NCI-H1105 treated with DMSO at 0.1 percent for 48 hours (cell line): ENCODE data around the gene LTBP4.
"Not testable (repeated sequence)": the region's sequence is repeated elsewhere in the genome, so short reads cannot be mapped to it uniquely, and the experiment has no call there.

Source experiments
- DNase-seq: peaks from one replicate; lab custom pipeline; 2025; lab: John Stamatoyannopoulos, UW

LTBP4 gene

DNA sequence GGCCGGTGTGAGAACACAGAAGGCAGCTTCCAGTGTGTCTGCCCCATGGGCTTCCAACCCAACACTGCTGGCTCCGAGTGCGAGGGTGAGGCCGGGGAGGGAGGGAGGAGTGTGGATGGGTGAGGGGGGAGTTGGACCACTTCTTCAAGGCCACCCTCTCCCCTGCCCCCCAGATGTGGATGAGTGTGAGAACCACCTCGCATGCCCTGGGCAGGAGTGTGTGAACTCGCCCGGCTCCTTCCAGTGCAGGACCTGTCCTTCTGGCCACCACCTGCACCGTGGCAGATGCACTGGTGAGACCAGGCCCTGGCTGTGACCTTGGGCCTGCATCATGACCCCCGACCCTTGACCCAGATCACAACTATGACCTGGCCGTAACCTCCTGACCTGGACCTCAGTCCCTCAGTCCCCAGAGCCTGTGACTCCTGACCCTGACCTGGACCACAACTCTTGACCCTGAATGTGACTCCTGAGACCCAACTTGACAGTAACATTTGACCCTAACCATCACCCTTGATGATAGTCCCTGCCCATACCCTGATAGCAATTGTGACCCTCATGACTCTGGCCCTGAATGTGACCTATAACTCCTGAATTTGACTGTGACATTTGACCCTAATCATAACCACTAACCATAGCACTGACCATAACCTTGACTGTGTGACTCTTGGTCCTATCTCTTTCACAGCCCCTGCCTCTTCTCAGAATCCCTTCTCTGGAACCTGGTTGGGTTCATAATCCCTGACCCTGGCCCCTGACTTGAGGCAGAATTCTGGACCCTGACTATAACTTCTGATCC lies 10.9 kb downstream of the LTBP4 start:
- no peak for DNase-seq

DNA sequence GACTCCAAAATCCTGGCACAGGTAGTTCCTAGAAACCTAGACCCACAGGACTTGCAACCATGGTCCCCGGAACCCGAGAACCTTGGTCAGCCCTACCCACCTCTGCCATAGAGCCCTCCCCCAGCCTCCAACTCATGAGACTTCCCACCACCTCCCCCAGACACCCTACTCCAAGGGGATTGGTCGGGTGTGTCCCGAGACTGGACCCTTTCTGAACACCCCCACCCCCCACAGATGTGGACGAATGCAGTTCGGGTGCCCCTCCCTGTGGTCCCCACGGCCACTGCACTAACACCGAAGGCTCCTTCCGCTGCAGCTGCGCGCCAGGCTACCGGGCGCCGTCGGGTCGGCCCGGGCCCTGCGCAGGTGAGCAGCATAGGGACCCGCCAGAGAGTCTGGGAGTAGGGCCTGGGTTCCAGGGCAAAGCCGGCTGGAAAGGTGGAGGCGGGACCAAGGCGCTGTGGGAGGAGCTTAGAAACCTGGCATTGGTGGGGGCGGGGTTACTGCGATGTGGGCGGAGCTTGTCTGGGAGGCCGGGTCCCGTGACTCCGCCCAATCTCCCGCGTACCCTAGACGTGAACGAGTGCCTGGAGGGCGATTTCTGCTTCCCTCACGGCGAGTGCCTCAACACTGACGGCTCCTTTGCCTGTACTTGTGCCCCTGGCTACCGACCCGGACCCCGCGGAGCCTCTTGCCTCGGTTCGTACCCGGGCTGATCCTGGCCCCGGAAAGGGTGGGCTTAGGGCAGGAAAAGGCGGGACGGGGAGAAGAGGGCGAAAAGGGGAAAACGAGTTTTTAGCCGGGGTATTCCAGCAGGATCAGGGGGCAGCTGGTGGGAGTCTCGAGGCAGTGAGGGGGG lies 11.9 kb downstream of the LTBP4 start:
- peak; percentile 80 for DNase-seq

DNA sequence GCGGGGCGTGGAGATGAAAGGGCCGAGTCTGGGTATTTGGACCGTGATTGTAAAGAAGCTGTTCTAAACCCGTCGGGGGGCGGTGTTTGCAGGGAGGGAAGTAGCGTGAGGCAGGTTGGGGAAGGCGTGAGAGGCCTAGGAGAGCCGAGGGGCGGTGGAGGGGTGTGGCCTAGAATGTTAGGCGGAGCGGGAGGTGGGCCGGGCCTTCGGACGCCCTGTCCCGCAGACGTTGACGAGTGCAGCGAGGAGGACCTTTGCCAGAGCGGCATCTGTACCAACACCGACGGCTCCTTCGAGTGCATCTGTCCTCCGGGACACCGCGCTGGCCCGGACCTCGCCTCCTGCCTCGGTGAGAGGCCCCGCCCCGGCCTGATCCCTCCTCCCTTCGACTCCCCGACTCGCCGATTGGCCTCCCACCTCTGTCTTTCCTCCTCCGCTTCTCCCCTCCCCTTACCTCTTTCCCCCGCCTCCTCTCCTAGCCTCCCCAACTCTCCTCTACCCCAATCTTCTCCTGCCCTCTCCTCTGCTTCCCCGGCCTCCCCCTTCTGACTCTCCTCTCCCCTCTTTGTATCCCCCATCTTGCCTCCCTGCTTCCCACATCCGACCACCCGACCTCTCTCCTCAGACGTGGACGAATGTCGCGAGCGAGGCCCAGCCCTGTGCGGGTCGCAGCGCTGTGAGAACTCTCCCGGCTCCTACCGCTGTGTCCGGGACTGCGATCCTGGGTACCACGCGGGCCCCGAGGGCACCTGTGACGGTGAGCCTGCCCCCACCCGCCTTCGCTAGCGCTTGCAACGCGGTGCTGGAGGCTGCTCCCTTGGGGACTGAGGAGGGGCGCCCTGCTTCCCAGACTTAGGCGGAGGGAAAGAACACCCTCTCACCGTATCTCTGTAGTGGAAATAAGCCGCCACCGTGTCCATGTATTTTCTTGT lies 12.8 kb downstream of the LTBP4 start:
- peak; percentile 87 for DNase-seq

DNA sequence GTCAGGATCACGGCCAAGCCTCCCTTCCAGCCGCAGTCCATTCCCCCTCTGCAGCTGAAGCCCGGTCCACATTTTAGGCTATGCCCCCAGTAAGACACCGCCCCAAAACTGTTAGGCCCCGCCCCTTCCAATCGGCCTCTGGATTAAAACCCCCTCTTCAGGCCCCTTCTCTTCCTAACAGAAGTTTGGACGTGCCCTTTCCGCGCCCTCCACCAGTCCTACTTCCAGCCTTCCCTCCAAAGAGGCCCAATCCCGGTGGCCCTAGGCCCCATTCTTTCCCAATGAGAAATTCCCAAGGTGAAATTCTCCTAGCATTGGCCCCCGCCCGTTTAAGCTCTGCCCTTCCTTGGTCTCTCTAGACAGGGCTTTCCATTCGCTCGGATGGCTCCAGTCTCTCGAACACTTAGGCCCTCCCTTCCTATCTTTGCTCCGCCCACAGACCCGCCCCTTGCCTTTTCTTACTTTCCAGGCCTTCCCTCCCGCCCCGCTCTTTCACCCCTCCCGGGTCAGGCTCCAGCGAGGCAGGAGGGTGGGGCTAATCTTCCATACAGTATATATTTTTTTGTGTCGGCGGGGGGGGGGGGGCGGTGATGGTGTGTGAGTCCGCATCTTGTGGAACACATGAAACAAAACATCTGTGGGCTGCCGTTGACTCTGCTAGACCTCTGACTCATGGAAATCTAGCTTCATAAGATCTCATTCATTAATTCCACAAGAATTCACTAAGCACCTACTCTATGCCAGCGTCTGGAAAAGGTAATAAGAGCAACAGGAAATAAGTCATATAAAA lies 13.6 kb downstream of the LTBP4 start:
- DNase-seq: peak; percentile 69

DNA sequence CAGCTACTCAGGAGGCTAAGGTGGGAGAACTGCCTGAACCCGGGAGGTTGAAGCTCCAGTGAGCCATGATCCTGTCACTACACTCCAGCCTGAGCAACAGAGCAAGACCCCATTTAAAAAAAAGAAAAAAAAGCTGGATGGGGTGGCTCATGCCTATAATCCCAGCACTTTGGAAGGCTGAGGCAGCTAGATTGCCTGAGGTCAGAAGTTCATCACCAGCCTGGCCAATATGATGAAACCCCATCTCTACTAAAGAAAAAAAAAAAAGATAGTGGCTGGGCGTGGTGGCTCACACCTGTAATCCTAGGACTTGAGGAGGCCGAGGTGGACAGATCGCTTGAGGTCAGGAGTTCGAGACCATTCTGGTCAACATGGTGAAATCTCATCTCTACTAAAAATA lies 15.0 kb downstream of the LTBP4 start:
- no peak for DNase-seq

DNA sequence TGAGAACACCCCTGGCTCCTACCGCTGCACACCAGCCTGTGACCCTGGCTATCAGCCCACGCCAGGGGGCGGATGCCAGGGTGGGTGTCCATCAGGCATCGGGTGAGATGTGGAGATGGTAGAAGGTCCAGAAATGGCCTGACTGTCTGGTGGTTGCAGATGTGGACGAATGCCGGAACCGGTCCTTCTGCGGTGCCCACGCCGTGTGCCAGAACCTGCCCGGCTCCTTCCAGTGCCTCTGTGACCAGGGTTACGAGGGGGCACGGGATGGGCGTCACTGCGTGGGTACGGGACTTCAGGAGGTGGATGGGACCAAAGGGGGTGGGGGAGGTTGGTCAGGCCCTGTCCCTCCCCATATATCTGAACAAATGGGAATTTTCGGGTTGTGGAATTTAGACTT lies 15.8 kb downstream of the LTBP4 start:
- no peak for DNase-seq

DNA sequence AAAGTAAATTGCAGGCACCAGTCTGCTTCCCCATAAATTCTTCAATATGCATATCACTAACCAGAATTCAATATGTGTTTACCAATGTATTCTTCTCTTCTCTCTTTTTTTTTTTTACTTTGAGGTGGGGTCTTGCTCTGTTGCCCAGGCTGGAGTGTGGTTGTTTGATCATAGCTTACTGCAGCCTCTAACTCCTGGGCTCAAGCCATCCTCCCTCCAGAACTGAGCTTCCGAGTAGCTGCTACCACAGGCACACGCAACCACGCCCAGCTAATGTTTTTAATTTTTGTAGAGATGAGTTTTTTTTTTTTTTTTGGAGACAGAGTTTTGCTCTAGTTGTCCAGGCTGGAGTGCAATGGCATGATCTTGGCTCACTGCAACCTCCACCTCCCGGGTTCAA lies 16.8 kb downstream of the LTBP4 start:
- no peak for DNase-seq

DNA sequence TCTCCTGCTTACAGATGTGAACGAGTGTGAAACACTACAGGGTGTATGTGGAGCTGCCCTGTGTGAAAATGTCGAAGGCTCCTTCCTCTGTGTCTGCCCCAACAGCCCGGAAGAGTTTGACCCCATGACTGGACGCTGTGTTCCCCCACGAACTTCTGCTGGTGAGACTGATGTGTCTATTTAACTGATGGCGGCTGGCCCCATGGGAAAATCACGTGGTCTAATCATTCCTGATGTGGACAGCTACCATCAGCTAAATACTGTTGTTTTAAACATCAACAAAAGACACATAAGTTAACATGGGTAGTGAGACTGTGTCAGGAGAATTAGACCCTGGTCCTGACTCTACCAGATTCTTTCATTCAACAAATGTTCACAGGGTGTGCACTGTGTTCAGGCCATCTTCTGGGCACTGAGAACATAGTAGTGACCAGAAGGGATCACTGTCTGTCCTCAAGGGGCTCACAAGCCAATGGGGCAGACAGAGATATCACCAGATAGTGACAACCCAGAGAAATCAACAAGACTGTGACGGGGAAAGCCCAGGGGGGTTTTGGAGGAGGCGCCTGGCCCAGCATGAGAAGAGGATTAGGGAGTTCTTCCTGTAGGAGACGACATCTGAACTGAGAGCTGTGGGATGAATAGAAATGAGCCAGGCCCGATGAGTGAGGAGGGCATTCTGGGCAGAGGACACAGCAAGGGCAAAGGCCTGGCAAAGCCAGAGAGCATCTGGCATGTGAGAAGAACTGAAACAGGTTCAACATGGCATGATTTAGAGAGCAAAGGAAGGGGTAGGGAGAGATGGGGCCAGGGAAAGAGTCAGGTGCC lies 18.4 kb downstream of the LTBP4 start:
- no peak for DNase-seq

DNA sequence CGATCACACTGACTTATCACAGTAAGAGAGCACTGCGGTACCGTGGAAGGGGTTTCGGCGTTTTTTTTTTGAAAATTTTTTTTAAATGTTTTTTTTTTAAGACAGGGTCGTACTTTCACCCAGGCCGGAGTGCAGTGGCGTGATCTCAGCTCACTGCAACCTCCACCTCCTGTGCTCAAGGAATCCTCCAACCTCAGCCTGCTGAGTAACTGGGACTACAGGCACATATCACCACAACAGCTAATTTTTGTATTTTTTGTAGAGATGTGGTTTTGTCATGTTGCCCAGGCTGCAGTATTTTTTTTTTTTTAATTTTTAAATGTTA lies 19.0 kb downstream of the LTBP4 start:
- no peak for DNase-seq

DNA sequence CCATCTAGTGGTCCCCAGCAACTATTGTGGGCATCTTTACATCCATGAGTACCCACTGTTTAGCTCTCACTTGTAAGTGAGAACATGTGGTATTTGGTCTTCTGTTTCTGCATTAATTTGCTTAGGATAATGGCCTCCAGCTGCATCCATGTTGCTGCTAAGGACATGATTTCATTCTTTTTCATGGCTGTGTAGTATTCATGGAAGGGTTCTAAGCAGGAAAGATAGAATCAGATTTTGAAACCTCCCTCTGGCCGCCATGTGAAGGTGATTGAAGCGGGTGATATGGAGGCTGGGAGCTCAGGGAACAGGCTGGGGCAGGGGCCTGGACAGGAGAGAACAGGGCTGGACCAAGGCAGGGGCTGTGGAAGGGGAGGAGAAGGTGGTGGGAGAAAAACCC lies 20.1 kb downstream of the LTBP4 start:
- DNase-seq: no peak

DNA sequence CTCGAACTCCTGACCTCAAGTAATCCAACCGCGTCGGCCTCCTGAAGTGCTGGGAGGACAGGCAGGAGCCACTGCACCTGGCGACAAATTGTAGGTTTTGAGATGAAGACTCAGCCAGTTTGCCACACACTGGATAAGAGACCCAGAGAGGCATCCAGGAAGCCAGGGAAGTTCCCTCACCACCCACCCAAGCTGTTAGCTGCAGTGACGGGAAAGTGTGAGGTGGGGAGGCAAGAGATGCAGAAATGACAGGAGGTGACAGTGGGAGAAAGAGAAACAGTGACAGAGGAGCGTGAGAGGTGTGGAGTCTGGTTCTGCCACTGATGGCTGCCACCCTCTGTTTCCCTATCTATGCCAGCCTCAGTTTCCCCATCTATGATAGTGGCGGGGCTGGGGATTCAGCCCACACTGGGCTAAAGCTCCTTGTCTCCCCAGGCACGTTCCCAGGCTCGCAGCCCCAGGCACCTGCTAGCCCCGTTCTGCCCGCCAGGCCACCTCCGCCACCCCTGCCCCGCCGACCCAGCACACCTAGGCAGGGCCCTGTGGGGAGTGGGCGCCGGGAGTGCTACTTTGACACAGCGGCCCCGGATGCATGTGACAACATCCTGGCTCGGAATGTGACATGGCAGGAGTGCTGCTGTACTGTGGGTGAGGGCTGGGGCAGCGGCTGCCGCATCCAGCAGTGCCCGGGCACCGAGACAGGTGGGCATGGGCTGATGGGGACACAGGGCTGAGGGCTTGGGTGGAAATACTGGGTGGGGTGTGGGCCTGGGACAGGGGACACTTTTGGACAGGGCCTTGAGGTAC lies 21.0 kb downstream of the LTBP4 start:
- DNase-seq: no peak

DNA sequence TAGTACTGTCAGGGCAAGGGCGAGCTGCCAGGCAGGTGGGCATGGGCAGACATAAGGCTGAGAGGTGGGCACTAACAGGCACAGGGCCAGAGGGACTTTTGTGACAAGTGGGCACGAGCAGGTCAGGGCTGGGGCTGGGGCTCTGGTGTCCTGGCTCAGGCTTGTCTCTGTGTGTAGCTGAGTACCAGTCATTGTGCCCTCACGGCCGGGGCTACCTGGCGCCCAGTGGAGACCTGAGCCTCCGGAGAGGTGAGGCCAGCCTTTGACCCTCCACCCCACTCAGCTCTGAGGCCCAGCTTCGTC lies 21.6 kb downstream of the LTBP4 start:
- DNase-seq: no peak

DNA sequence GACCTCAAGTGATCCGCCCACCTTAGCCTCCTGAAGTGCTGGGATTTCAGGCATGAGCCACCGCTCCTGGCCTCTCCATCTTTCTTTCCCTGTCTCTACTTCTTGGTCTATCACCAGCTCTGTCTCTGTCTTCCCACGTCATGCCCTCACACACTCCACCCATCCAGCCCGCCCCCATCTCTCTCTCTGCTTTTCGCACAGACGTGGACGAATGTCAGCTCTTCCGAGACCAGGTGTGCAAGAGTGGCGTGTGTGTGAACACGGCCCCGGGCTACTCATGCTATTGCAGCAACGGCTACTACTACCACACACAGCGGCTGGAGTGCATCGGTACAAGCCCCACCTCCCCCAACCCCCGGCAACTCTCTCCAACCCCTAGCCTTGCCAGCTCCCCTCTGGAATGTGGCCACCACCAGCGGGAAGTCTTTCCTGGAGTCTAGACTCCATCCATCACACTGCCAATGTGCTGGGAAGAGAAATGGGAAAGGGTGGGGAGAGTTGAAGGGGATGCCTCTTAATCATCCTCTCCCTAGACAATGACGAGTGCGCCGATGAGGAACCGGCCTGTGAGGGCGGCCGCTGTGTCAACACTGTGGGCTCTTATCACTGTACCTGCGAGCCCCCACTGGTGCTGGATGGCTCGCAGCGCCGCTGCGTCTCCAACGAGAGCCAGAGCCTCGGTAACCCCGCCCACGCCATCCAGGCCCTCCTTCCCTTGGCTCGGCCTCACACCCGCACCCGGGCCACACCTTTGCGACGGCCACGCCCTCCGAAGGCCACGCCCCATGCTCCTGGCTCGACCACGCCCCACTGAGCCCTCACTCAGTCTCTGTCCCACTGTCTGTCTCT lies 22.5 kb downstream of the LTBP4 start:
- DNase-seq: no peak

DNA sequence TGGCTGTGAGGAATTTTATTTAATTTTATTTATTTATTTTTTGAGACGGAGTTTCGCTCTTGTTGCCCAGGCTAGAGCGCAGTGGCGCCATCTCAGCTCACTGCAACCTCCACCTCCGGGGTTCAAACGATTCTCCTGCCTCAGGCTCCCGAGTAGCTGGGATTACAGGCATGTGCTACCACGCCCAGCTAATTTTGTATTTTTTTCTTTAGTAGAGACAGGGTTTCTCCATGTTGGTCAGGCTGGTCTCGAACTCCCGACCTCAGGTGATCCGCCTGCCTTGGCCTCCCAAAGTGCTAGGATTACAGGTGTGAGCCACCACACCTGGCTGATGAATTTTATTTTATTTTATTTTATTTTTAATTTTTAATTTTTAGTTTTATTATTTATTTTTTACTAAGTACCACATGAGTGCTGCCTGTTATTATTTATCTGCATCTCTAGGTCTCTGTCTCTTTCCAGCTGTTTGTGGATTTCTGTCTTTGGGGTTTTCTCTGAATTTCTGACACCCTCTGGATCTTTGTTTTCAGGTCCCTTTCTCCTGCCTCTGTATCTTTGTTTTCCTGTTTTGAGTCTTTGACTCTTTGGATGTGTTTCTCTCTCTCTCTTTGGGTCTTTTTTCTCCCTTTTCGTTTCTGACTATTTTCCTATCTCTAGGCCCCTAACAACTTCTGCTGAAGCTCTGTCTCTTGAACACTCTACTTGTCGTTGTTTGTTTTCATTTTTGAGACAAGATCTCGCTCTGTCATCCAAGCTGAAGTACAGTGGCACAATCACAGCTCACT lies 23.4 kb downstream of the LTBP4 start:
- DNase-seq: not testable (repeated sequence)

DNA sequence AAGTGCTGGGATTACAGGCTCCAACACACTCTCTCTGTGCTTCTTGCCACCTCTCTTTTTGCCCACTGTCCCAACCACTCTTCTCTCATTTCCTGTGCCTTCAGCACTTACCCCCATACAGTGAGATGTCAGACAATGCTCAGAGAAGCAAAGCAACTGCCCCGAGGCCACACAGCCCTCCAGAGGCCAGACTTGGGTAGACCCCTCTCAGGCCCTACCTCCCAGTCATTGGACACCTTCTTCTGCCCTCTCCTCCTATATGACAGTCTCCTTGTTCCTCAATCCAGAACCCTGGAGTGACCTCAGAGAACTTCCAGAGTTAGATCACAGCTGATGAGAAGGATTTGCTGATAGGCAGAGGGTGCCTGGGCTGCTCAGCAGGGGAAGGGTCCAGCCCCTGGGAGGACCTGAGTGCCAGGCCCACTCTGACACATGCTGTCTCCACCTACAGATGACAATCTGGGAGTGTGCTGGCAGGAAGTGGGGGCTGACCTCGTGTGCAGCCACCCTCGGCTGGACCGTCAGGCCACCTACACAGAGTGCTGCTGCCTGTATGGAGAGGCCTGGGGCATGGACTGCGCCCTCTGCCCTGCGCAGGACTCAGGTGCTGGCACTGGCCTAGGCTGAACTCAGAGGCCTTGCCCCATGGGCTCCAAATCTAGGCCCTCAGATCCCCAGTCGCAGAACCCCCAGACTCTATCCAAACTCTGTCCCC lies 24.4 kb downstream of the LTBP4 start:
- no peak for DNase-seq

DNA sequence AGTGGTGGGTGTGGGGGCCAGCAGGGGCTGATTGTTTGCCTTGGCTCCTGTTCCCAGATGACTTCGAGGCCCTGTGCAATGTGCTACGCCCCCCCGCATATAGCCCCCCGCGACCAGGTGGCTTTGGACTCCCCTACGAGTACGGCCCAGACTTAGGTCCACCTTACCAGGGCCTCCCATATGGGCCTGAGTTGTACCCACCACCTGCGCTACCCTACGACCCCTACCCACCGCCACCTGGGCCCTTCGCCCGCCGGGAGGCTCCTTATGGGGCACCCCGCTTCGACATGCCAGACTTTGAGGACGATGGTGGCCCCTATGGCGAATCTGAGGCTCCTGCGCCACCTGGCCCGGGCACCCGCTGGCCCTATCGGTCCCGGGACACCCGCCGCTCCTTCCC lies 25.7 kb downstream of the LTBP4 start:
- no peak for DNase-seq

DNA sequence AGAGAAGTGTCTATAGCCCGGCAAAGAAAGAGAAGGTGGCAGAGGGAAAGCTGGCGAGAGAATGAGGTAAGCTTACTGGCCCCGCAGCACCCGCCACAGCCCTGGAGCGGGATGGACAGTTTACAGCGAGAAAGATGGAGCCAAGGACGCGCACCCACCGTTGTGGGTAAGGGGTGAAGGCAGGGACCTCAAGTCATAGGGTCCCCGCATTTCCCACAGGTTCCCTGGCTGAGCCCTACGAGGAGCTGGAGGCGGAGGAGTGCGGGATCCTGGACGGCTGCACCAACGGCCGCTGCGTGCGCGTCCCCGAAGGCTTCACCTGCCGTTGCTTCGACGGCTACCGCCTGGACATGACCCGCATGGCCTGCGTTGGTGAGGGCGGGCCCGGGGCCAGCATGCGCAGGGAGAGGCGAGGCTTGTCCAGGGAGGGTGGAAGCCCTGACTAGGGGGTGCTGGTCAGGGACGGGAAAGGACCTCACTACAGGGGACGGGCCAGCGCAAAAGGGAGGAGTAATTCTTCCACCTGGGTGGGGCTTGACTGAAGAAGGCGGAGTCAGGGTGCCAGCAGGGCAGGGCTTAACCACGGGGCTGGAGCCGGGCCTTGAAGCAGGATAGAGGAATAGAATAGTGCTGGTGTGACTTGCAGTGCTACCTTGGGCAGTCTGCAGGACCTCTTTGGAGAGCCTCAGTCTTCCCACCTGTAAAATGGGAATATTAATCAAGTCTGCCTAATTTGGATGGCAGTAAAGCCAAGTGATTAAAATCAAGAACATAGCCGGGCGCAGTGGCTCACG lies 26.5 kb downstream of the LTBP4 start:
- no peak for DNase-seq
